H1 (cell line): ENCODE measurements around the gene RALGAPB. TPM values are rescaled to one million over a fixed set of nuclear protein-coding genes. Genes with fewer than 3 reads are reported as not detected.

ENCODE experiments used
- CTCF ChIA-PET: fragments of 300-600 bp; sonication (Branson Sonifier 250); formaldehyde crosslinking; loops from one replicate; lab custom pipeline; 2021; ENCODE audit not compliant: partially characterized antibody; lab: Charles Lee
- POLR2A ChIA-PET: fragments of 300-600 bp; sonication (Branson Sonifier 250); formaldehyde crosslinking; loops from one replicate; lab custom pipeline; 2021; ENCODE audit warnings: inconsistent platforms; ENCODE audit not compliant: partially characterized antibody; lab: Charles Lee
- DNase-seq, 2 experiments: peaks; one replicate each; pipeline versions ENCODE4 v3.0.0 to v3.0.0-alpha.2; 2010 to 2022; ENCODE audit warnings: low spot score in 2 of 2, low read depth in 1 of 2, mixed read lengths in 1 of 2
- FAIRE-seq: peaks from 2 replicates; lab custom pipeline; 2011; peaks lifted over from hg19 to GRCh38; lab: Jason Lieb, UNC
- H2AFZ ChIP-seq: 2 replicates; pipeline ENCODE4 v1.8.1; 2012; ENCODE audit warnings: low read length, inconsistent platforms
- H2AK5ac ChIP-seq: 2 replicates; pipeline ENCODE4 v1.6.1; 2013; ENCODE audit warnings: low read depth, low read length
- H2BK120ac ChIP-seq: replicated peaks from 2 replicates; pipeline ENCODE3; 2013; ENCODE audit warnings: low read depth, low read length, inconsistent platforms
- H2BK12ac ChIP-seq: 2 replicates; pipeline ENCODE4 v1.6.1; 2013; ENCODE audit warnings: low read depth, low read length
- H2BK15ac ChIP-seq: 2 replicates; pipeline ENCODE4 v1.6.1; 2013; ENCODE audit warnings: low read length
- H2BK20ac ChIP-seq: 2 replicates; pipeline ENCODE4 v1.6.1; 2013; ENCODE audit warnings: low read length
- H2BK5ac ChIP-seq: 2 replicates; pipeline ENCODE4 v1.6.1; 2013; ENCODE audit warnings: low read depth, low read length
- H3K14ac ChIP-seq: 2 replicates; pipeline ENCODE4 v1.6.1; 2013; ENCODE audit warnings: inconsistent platforms; ENCODE audit not compliant: insufficient read length
- H3K18ac ChIP-seq: 2 replicates; pipeline ENCODE4 v1.6.1; 2013; ENCODE audit warnings: low read length; ENCODE audit errors: extremely low read depth
- H3K23ac ChIP-seq: 2 replicates; pipeline ENCODE4 v1.6.1; 2013; ENCODE audit warnings: inconsistent platforms; ENCODE audit not compliant: insufficient read length
- H3K23me2 ChIP-seq: 2 replicates; pipeline ENCODE4 v1.6.1; 2013; ENCODE audit warnings: low read depth, low read length
- H3K27ac ChIP-seq: 2 replicates; pipeline ENCODE4 v1.6.1; 2011; ENCODE audit warnings: low read depth, low read length, inconsistent platforms
- H3K27me3 ChIP-seq, 4 experiments: replicated peaks in 1 of 4; 1 replicate in 1 of 4; 2 replicates in 3 of 4; pipeline versions ENCODE4 v1.6.1 to v1.8.1; 2011 to 2013; ENCODE audit warnings: low read length in 3 of 4, mild to moderate bottlenecking in 3 of 4, inconsistent platforms in 2 of 4, mixed read lengths in 2 of 4, moderate library complexity in 1 of 4; ENCODE audit not compliant: control insufficient read depth in 3 of 4, insufficient read depth in 3 of 4; ENCODE audit errors: extremely low read depth in 1 of 4
- H3K36me3 ChIP-seq, 4 experiments: 2 replicates each; pipeline versions ENCODE4 v1.6.1 to v1.8.1; 2011 to 2013; ENCODE audit warnings: mild to moderate bottlenecking in 4 of 4, low read length in 3 of 4, moderate library complexity in 2 of 4, control low read depth in 1 of 4, inconsistent platforms in 1 of 4; ENCODE audit not compliant: insufficient read depth in 4 of 4, control insufficient read depth in 2 of 4
- H3K4ac ChIP-seq: replicated peaks from 2 replicates; pipeline ENCODE3; 2013; ENCODE audit warnings: low read length, low read depth, mixed read lengths, inconsistent platforms; ENCODE audit not compliant: insufficient read length
- H3K4me1 ChIP-seq, 4 experiments: replicated peaks in 1 of 4; 1 replicate in 1 of 4; 2 replicates in 3 of 4; pipeline versions ENCODE4 v1.6.1 to v1.8.1; 2011 to 2013; ENCODE audit warnings: low read length in 3 of 4, inconsistent platforms in 2 of 4, mixed read lengths in 1 of 4; ENCODE audit not compliant: insufficient read depth in 4 of 4, control insufficient read depth in 3 of 4
- H3K4me2 ChIP-seq, 2 experiments: 2 replicates each; pipeline versions ENCODE4 v1.6.1 to v1.8.1; 2011 to 2013; ENCODE audit warnings: low read depth in 2 of 2, low read length in 2 of 2, control low read depth in 1 of 2, inconsistent platforms in 1 of 2, mild to moderate bottlenecking in 1 of 2; ENCODE audit not compliant: insufficient read depth in 1 of 2
- H3K4me3 ChIP-seq, 4 experiments: fragments of 200-600, 300-600 bp in 1 of 4; sonication (generic), shearing (Covaris generic), sonication (Bioruptor Twin) in 1 of 4; 2 replicates each; pipeline versions ENCODE4 v1.5.1 to v1.8.1; 2011 to 2016; ENCODE audit warnings: low read length in 4 of 4, low read depth in 3 of 4, control low read depth in 2 of 4, inconsistent platforms in 2 of 4, mild to moderate bottlenecking in 2 of 4, mixed read lengths in 1 of 4, moderate library complexity in 1 of 4; ENCODE audit not compliant: insufficient read depth in 2 of 4; ENCODE audit errors: extremely low read depth in 1 of 4
- H3K56ac ChIP-seq: replicated peaks from 2 replicates; pipeline ENCODE3; 2013; ENCODE audit warnings: low read depth, mild to moderate bottlenecking, mixed read lengths, low read length, inconsistent platforms; ENCODE audit not compliant: insufficient read length
- H3K79me1 ChIP-seq: 2 replicates; pipeline ENCODE4 v1.6.1; 2013; ENCODE audit warnings: low read depth, low read length, control low read depth
- H3K79me2 ChIP-seq, 2 experiments: 2 replicates each; pipeline versions ENCODE4 v1.6.1 to v1.8.1; 2012 to 2013; ENCODE audit warnings: low read length in 2 of 2, mild to moderate bottlenecking in 2 of 2, inconsistent platforms in 1 of 2; ENCODE audit not compliant: insufficient read depth in 2 of 2, control insufficient read depth in 1 of 2
- H3K9ac ChIP-seq, 4 experiments: replicated peaks in 1 of 4; 1 replicate in 1 of 4; 2 replicates in 3 of 4; pipeline versions ENCODE4 v1.6.1 to v1.8.1; 2011 to 2013; ENCODE audit warnings: low read depth in 3 of 4, low read length in 3 of 4, control low read depth in 2 of 4, mild to moderate bottlenecking in 2 of 4, moderate library complexity in 2 of 4, inconsistent platforms in 1 of 4; ENCODE audit errors: extremely low read depth in 1 of 4
- H3K9me3 ChIP-seq, 2 experiments: 2 replicates each; pipeline versions ENCODE4 v1.6.1 to v1.8.1; 2012 to 2013; ENCODE audit warnings: mild to moderate bottlenecking in 2 of 2, moderate library complexity in 2 of 2, control low read depth in 1 of 2, inconsistent platforms in 1 of 2, low read depth in 1 of 2, low read length in 1 of 2, mixed read lengths in 1 of 2; ENCODE audit not compliant: insufficient read depth in 2 of 2
- H4K20me1 ChIP-seq, 2 experiments: replicated peaks in 1 of 2; 2 replicates each; pipeline versions ENCODE3 to v1.8.1; 2011 to 2013; ENCODE audit warnings: inconsistent platforms in 2 of 2, low read length in 2 of 2, mild to moderate bottlenecking in 1 of 2; ENCODE audit not compliant: insufficient read depth in 2 of 2, control insufficient read depth in 1 of 2
- H4K5ac ChIP-seq: 2 replicates; pipeline ENCODE4 v1.6.1; 2013; ENCODE audit warnings: low read length, low read depth, mixed read lengths, inconsistent platforms; ENCODE audit not compliant: insufficient read length
- H4K8ac ChIP-seq: 2 replicates; pipeline ENCODE4 v1.8.0; 2013; ENCODE audit warnings: mild to moderate bottlenecking, moderate library complexity, low read length, inconsistent platforms; ENCODE audit not compliant: insufficient read depth; ENCODE audit errors: extremely low read depth
- H4K91ac ChIP-seq: replicated peaks from 2 replicates; pipeline ENCODE3; 2013; ENCODE audit warnings: low read length, mixed read lengths, inconsistent platforms; ENCODE audit not compliant: insufficient read length
- CBX8 ChIP-seq: fragments of 300-800, 300-1000 bp; sonication (generic); IDR thresholded peaks from 2 replicates; pipeline ENCODE4 v1.7.1; 2016; ENCODE audit warnings: low read depth, low read length, borderline replicate concordance
- CEBPB ChIP-seq: IDR thresholded peaks from 2 replicates; pipeline ENCODE4 v1.6.1; 2012; ENCODE audit warnings: low read depth, low read length
- CTCF ChIP-seq, 3 experiments: IDR thresholded peaks; 1 replicate in 2 of 3; 2 replicates in 1 of 3; pipeline versions ENCODE4 v1.5.1 to v1.6.1; 2011; ENCODE audit warnings: low read length in 3 of 3, mild to moderate bottlenecking in 3 of 3, inconsistent platforms in 2 of 3, low read depth in 1 of 3, moderate library complexity in 1 of 3; ENCODE audit not compliant: insufficient read depth in 1 of 3; ENCODE audit errors: control extremely low read depth in 1 of 3
- JUND ChIP-seq: IDR thresholded peaks from 2 replicates; pipeline ENCODE4 v1.6.1; 2011; ENCODE audit warnings: mild to moderate bottlenecking, improper control_type of control experiment, low read length
- MAFK ChIP-seq: IDR thresholded peaks from 2 replicates; pipeline ENCODE4 v1.6.1; 2012; ENCODE audit warnings: low read depth, mild to moderate bottlenecking, improper control_type of control experiment, low read length
- PHF8 ChIP-seq: fragments of 200-600 bp; sonication (generic); conservative IDR thresholded peaks from 2 replicates; pipeline ENCODE4 v1.7.1; 2012; ENCODE audit warnings: low read depth, mild to moderate bottlenecking, inconsistent platforms, low read length, moderate library complexity
- POLR2AphosphoS5 ChIP-seq: IDR thresholded peaks from 2 replicates; pipeline ENCODE4 v1.6.1; 2011; ENCODE audit warnings: low read depth, low read length
- RAD21 ChIP-seq, 2 experiments: IDR thresholded peaks in 1 of 2; conservative IDR thresholded peaks in 1 of 2; 2 replicates each; pipeline ENCODE4 v1.6.1; 2011; ENCODE audit warnings: low read depth in 2 of 2, low read length in 2 of 2, improper control_type of control experiment in 1 of 2, inconsistent platforms in 1 of 2, mild to moderate bottlenecking in 1 of 2, moderate library complexity in 1 of 2
- RFX5 ChIP-seq: IDR thresholded peaks from 2 replicates; pipeline ENCODE4 v1.6.1; 2011; ENCODE audit warnings: low read depth, low read length, improper control_type of control experiment, borderline replicate concordance
- SUZ12 ChIP-seq: fragments of 200-600 bp; sonication (generic); IDR thresholded peaks from 2 replicates; pipeline ENCODE4 v1.6.1; 2012; ENCODE audit warnings: mild to moderate bottlenecking, inconsistent platforms, low read length, moderate library complexity, mixed read lengths
- WGBS, 2 experiments: shearing (Covaris generic) in 1 of 2; methylation state at CpG; one replicate each; pipeline versions ENCODE4 v1.1.6 to v1.1.7; 2013 to 2015; ENCODE audit warnings: low lambda C conversion rate in 2 of 2, mixed read lengths in 2 of 2, inconsistent platforms in 1 of 2, low coverage in 1 of 2, missing lambda C conversion rate in 1 of 2; ENCODE audit not compliant: insufficient replicate concordance in 2 of 2, insufficient coverage in 1 of 2, insufficient read length in 1 of 2; ENCODE audit errors: extremely low coverage in 1 of 2, missing lambda C conversion rate in 1 of 2; 5-methylcytosine and 5-hydroxymethylcytosine counted together
- polyA plus RNA-seq, 7 experiments: library from polyadenylated mRNA; depleted of rRNA in 3 of 7; stranded (reverse) in 5 of 7; unstranded in 2 of 7; fragments of >200 nt in 5 of 7; fragments of 200-250 nt in 2 of 7; gene quantifications; 1 replicate in 5 of 7; 2 replicates in 1 of 7; 4 replicates in 1 of 7; pipeline versions ENCODE4 v1.2.1 to v1.2.3, GENCODE V29; 2011 to 2013; ENCODE audit warnings: missing spikeins in 2 of 7, mixed read lengths in 2 of 7
- total RNA-seq: library from RNA; stranded (reverse); fragmentation: NEBNext Ultra II Directional; extraction: Animal tissue kit (Norgen Biotek cat#: 25700); gene quantifications from 2 replicates; pipeline ENCODE4 v1.2.1, GENCODE V29; 2021

Gene RALGAPB
- total and polyA plus RNA-seq, 2 of the 8 experiments (the other 6 are each of a cell fraction or from before 2014, with no cell fraction given): 10.6 to 35.1 TPM

GRCh38 chr20:38550274-38550673 is 77.6 kb downstream of the RALGAPB start:
- Histone ChIP-seq H3K79me1 (no peaks in the 10 kb centered on the region), H3K4ac (no peak overlapping the region), H4K8ac (no peak overlapping the region), H2BK5ac (no peak overlapping the region), H3K23ac (no peak overlapping the region), H4K5ac (no peak overlapping the region), H3K36me3 (peaks cover 9 to 59% (median 43%) of the 10 kb centered on the region in 4 experiments; a peak in 7 of 8 replicates), H3K4me1 (no peaks in the 10 kb centered on the region), H2AK5ac (no peak overlapping the region), H3K56ac (no peak overlapping the region), H4K91ac (no peak overlapping the region), H2BK12ac (no peak overlapping the region), H2BK20ac (no peak overlapping the region), H2BK120ac (no peak overlapping the region), H2AFZ (no peak overlapping the region), H3K18ac (no peak overlapping the region), H3K23me2 (no peaks in the 10 kb centered on the region), H3K9ac (no peak overlapping the region), H3K27me3 (no peaks in the 10 kb centered on the region), H3K4me3 (no peak overlapping the region), H2BK15ac (no peak overlapping the region), H3K79me2 (no peaks in the 10 kb centered on the region), H3K4me2 (no peak overlapping the region), H4K20me1 (peaks cover 0 to 2% of the 10 kb centered on the region in 2 experiments), H3K14ac (no peak overlapping the region), H3K27ac (no peak overlapping the region), H3K9me3 (no peaks in the 10 kb centered on the region)
- ChIA-PET CTCF (interaction anchor here (0.7 to 1.6 kb wide), 10 partner anchors 8 to 227 kb away, joined by 3 to 4 read pairs (median 3); no protein-coding TSS in a partner anchor), POLR2A (no interaction called here)
- TF ChIP-seq MAFK (no peak), SUZ12 (no peak), CEBPB (no peak), POLR2AphosphoS5 (no peak), PHF8 (no peak), JUND (no peak), CTCF (IDR thresholded peaks at IDR 0.05; ENCODE audit: control extremely low read depth in 1 of 3, insufficient read depth in 1 of 3, low read depth in 1 of 3, low read length in 3 of 3) (peak in 2 of 3 experiments; percentile 20 to 37; a peak in 2 of 4 replicates), RAD21 (IDR thresholded peaks at IDR 0.05 in 1 of 2, conservative IDR thresholded peaks at IDR 0.05 in 1 of 2; ENCODE audit: low read depth in 2 of 2, low read length in 2 of 2) (peak in 1 of 2 experiments; percentile 25; a peak in 1 of 4 replicates), CBX8 (no peak), RFX5 (no peak)
- 88% methylated on average over 1 of the region's 1 CpG; no CpG with 5 or more reads in 1 of the 2 experiments for WGBS, 2 experiments
- DNase-seq (no peak), FAIRE-seq (no peak)
